Neural cell (in vitro differentiated cells): ENCODE data around the gene DOHH. TPM values are rescaled to one million over a fixed set of nuclear protein-coding genes. Genes with fewer than 3 reads are reported as not detected.

Experiments
- H2AFZ ChIP-seq: fragments of 200-600, 300-800 bp; sonication (generic), shearing (Covaris generic); 2 replicates; pipeline ENCODE4 v1.6.0; 2014; ENCODE audit warnings: low read depth, mild to moderate bottlenecking, antibody characterized with exemption, low read length, moderate library complexity
- H3F3A ChIP-seq: fragments of 200-600 bp; shearing (Covaris generic); 2 replicates; pipeline ENCODE4 v1.6.1; 2016; ENCODE audit warnings: mild to moderate bottlenecking, moderate library complexity, mixed read lengths, antibody characterized with exemption, low read length; ENCODE audit not compliant: insufficient read depth, poor library complexity, severe bottlenecking
- H3K27ac ChIP-seq: fragments of 200-600, 300-800 bp; sonication (generic), shearing (Covaris generic); 2 replicates; pipeline ENCODE4 v1.5.1; 2014; ENCODE audit warnings: mild to moderate bottlenecking, low read length, moderate library complexity
- H3K27me3 ChIP-seq: fragments of 300-800, 200-600 bp; sonication (generic), shearing (Covaris generic); 2 replicates; pipeline ENCODE4 v1.6.0; 2014; ENCODE audit warnings: mild to moderate bottlenecking, low read depth, low read length, moderate library complexity; ENCODE audit not compliant: insufficient read depth
- H3K36me3 ChIP-seq: fragments of 300-800, 200-600 bp; sonication (generic), shearing (Covaris generic); 2 replicates; pipeline ENCODE4 v1.5.1; 2014; ENCODE audit warnings: mild to moderate bottlenecking, antibody characterized with exemption, low read length, moderate library complexity; ENCODE audit not compliant: insufficient read depth
- H3K4me2 ChIP-seq: fragments of 300-800, 200-600 bp; sonication (generic), shearing (Covaris generic); 2 replicates; pipeline ENCODE4 v1.6.0; 2014; ENCODE audit warnings: mild to moderate bottlenecking, low read length
- H3K4me3 ChIP-seq: fragments of 300-800, 200-600 bp; sonication (generic), shearing (Covaris generic); 2 replicates; pipeline ENCODE4 v1.5.1; 2014; ENCODE audit warnings: mild to moderate bottlenecking, low read length, moderate library complexity
- H3K79me2 ChIP-seq: fragments of 200-600 bp; shearing (Covaris generic); replicated peaks from 2 replicates; pipeline ENCODE4 v1.6.0; 2014; ENCODE audit warnings: mild to moderate bottlenecking, low read length, moderate library complexity; ENCODE audit not compliant: insufficient read depth
- H3K9ac ChIP-seq: fragments of 300-800, 200-600 bp; sonication (generic), shearing (Covaris generic); 2 replicates; pipeline ENCODE4 v1.6.1; 2016; ENCODE audit warnings: mild to moderate bottlenecking, low read length, mixed read lengths
- H3K9me2 ChIP-seq: fragments of 200-600 bp; shearing (Covaris generic); 2 replicates; pipeline ENCODE4 v1.6.1; 2016; ENCODE audit warnings: mild to moderate bottlenecking, low read length, mixed read lengths; ENCODE audit not compliant: insufficient read depth
- H3K9me3 ChIP-seq: fragments of 200-600, 300-800 bp; sonication (generic), shearing (Covaris generic); 2 replicates; pipeline ENCODE4 v1.6.1; 2016; ENCODE audit warnings: mild to moderate bottlenecking, mixed run types, low read length, moderate library complexity, mixed read lengths
- H4K20me1 ChIP-seq: fragments of 200-600 bp; shearing (Covaris generic); 2 replicates; pipeline ENCODE4 v1.6.1; 2016; ENCODE audit warnings: mild to moderate bottlenecking, mixed run types; ENCODE audit not compliant: insufficient read depth
- EP300 ChIP-seq: fragments of 450-650 bp; conservative IDR thresholded peaks from 2 replicates; pipeline ENCODE4 v1.6.1; 2014; ENCODE audit warnings: antibody characterized with exemption, mild to moderate bottlenecking, moderate library complexity; ENCODE audit not compliant: poor library complexity, severe bottlenecking
- EZH2 ChIP-seq: fragments of 200-600, 300-800 bp; shearing (Covaris generic), sonication (generic); IDR thresholded peaks from 2 replicates; pipeline ENCODE4 v1.6.1; 2014; ENCODE audit warnings: antibody characterized with exemption, low read length, borderline replicate concordance, mild to moderate bottlenecking; ENCODE audit not compliant: insufficient read depth, poor library complexity, severe bottlenecking
- MXI1 ChIP-seq: fragments of 450-650 bp; conservative IDR thresholded peaks from 2 replicates; pipeline ENCODE4 v1.6.1; 2014; ENCODE audit warnings: antibody characterized with exemption, mild to moderate bottlenecking; ENCODE audit not compliant: poor library complexity, severe bottlenecking
- POLR2AphosphoS5 ChIP-seq: IDR thresholded peaks from 2 replicates; pipeline ENCODE4 v1.6.1; 2012
- RAD21 ChIP-seq: fragments of 450-650 bp; conservative IDR thresholded peaks from 2 replicates; pipeline ENCODE4 v1.6.1; 2014; ENCODE audit warnings: antibody characterized with exemption, mild to moderate bottlenecking, moderate library complexity
- REST ChIP-seq: IDR thresholded peaks from 2 replicates; pipeline ENCODE4 v1.6.1; 2012; ENCODE audit warnings: borderline replicate concordance
- SMC3 ChIP-seq: fragments of 450-650 bp; conservative IDR thresholded peaks from 2 replicates; pipeline ENCODE4 v1.6.1; 2014; ENCODE audit warnings: antibody characterized with exemption, mild to moderate bottlenecking, moderate library complexity; ENCODE audit not compliant: poor library complexity
- TAF1 ChIP-seq: IDR thresholded peaks from 2 replicates; pipeline ENCODE4 v1.6.1; 2012; ENCODE audit warnings: low read depth
- polyA plus RNA-seq: library from polyadenylated mRNA; depleted of rRNA; stranded (reverse); fragments of >200 nt; gene quantifications from 2 replicates; pipeline ENCODE4 v1.2.3, GENCODE V29; 2014
- TF ChIP-seq, protein P1 (sequence below): fragments of 450-650 bp; IDR thresholded peaks from 2 replicates; pipeline ENCODE4 v1.5.1; 2014; ENCODE audit warnings: antibody characterized with exemption, mild to moderate bottlenecking, moderate library complexity; ENCODE audit not compliant: poor library complexity, severe bottlenecking

The DOHH gene
- polyA plus RNA-seq, 1 donor from 2014 or later, result 20.3 TPM

DNA sequence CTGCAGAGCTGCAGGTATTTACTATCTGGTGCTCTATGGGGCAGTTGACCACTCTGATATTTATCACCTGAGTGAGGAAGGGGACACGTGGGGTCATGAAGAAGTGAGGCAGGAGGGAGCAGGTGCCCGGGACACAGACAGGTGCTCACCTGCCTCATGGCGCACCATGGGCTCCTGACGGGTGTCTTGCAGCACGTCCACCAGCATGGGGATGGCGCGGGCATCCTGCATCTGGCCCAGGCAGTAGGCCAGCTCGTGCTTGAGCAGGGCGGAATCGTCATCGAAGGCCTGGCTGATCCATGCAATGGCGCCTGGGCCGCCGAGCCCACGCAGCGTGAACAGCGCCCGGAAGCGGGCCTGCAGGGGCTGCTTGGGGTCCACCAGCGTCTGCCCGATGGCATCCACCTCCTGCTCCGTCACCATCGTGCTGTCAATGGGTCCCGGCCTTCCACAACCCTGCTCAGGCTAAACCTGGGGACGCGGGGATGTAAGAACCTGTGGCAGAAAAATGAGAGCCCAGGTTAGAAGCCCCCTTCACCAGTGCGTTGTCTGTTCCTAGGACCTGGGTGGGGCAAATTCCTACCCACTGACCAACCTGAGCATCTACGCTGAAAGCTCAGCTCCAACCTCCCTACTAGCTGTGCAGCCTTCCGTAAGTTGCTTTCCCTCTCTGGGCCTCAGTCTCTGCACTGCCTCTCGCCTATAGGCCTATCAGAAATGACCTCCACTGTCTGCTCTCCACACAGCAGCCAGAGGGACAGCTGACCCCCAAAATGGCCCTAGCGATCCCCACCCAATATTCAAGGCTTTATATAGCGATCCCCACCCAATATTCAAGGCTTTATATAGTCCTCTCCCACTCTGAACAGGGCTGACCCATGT is 3.8 kb downstream of the DOHH start:
- Histone ChIP-seq H3K4me2 (no peak overlapping the region), H2AFZ (no peak overlapping the region), H3K79me2 (peaks cover 15% of the 10 kb centered on the region), H3K36me3 (no peaks in the 10 kb centered on the region), H3K27me3 (no peaks in the 10 kb centered on the region), H3K9ac (no peak overlapping the region), H3F3A (no peaks in the 10 kb centered on the region), H3K27ac (no peak overlapping the region), H3K4me3 (no peak overlapping the region), H3K9me2 (no peaks in the 10 kb centered on the region), H3K9me3 (no peaks in the 10 kb centered on the region), H4K20me1 (no peaks in the 10 kb centered on the region)
- no peak for TF ChIP-seq EZH2

GRCh38 chr19:3494559-3494958 is 5.9 kb downstream of the DOHH start:
- H3F3A ChIP-seq, result no peaks in the 10 kb centered on the region
- H3K79me2 ChIP-seq, result peaks cover 8% of the 10 kb centered on the region
- no peaks in the 10 kb centered on the region for H3K9me2 ChIP-seq
- no peak overlapping the region for H2AFZ ChIP-seq
- H3K9me3 ChIP-seq, result no peaks in the 10 kb centered on the region
- no peaks in the 10 kb centered on the region for H3K27me3 ChIP-seq
- H3K27ac ChIP-seq, result no peak overlapping the region
- TF ChIP-seq TAF1, result no peak
- TF ChIP-seq MXI1, result no peak
- TF ChIP-seq SMC3, result no peak
- no peak for TF ChIP-seq EP300
- TF ChIP-seq REST, result no peak
- TF ChIP-seq RAD21, result no peak
- TF ChIP-seq POLR2AphosphoS5, result no peak
- TF ChIP-seq, protein P1, sequence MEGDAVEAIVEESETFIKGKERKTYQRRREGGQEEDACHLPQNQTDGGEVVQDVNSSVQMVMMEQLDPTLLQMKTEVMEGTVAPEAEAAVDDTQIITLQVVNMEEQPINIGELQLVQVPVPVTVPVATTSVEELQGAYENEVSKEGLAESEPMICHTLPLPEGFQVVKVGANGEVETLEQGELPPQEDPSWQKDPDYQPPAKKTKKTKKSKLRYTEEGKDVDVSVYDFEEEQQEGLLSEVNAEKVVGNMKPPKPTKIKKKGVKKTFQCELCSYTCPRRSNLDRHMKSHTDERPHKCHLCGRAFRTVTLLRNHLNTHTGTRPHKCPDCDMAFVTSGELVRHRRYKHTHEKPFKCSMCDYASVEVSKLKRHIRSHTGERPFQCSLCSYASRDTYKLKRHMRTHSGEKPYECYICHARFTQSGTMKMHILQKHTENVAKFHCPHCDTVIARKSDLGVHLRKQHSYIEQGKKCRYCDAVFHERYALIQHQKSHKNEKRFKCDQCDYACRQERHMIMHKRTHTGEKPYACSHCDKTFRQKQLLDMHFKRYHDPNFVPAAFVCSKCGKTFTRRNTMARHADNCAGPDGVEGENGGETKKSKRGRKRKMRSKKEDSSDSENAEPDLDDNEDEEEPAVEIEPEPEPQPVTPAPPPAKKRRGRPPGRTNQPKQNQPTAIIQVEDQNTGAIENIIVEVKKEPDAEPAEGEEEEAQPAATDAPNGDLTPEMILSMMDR, result no peak
- H3K9ac ChIP-seq, result no peak overlapping the region
- H3K4me3 ChIP-seq, result no peak overlapping the region
- H3K4me2 ChIP-seq, result no peak overlapping the region
- H4K20me1 ChIP-seq, result no peaks in the 10 kb centered on the region
- no peaks in the 10 kb centered on the region for H3K36me3 ChIP-seq
